GM13976 (cell line): ENCODE data around the gene DGKB.

Source experiments
- DNase-seq: peaks from one replicate; pipeline ENCODE4 v3.0.0; 2012; ENCODE audit warnings: low spot score
- CTCF ChIP-seq: IDR thresholded peaks from 2 replicates; pipeline ENCODE4 v1.5.1; 2012; ENCODE audit warnings: borderline replicate concordance, mild to moderate bottlenecking; ENCODE audit not compliant: insufficient read depth; ENCODE audit errors: extremely low read depth, missing control alignments, control extremely low read depth
- in situ Hi-C: fragments of 300-500 bp; cut with MboI; formaldehyde crosslinking; loops from one replicate; pipeline ENCODE4 v1.12.0; 2022; ENCODE audit warnings: low sequenced_read_pairs, mixed read lengths, inconsistent platforms; ENCODE audit not compliant: unreplicated experiment

DGKB gene

GRCh38 chr7:14095233-14095950 lies 807.2 kb downstream of the DGKB start:
- in situ Hi-C loops = no loop called here
- TF ChIP-seq CTCF = no peak
- no peak for DNase-seq
